ENCODE data around the gene GTF2A2. TPM values are rescaled to one million over a fixed set of nuclear protein-coding genes. Genes with fewer than 3 reads are reported as not detected.
A peak's percentile ranks its signal among the peaks of the same experiment; 100 is the strongest.

The GTF2A2 gene
- total and polyA plus RNA-seq, 2 donors (not counting 1 experiment from before 2014, with no cell fraction given): 39.7 to 60.0 TPM

- ATAC-seq (ENCODE audit: low read depth): no peak
- Histone ChIP-seq H4K20me1 (ENCODE audit: control insufficient read depth, insufficient read depth, low read length, poor library complexity, severe bottlenecking) (peaks cover 13% of the 10 kb centered on the region), H3K27ac (ENCODE audit: low read length in 2 of 2) (no peak overlapping the region), H2AFZ (ENCODE audit: insufficient read depth, low read depth, low read length, poor library complexity, severe bottlenecking) (no peak overlapping the region), H3K4me1 (ENCODE audit: control insufficient read depth in 2 of 2, insufficient read depth in 2 of 2, low read length in 2 of 2) (peaks cover 19 to 27% of the 10 kb centered on the region in 2 donors), H3K9me3 (ENCODE audit: control extremely low read depth in 1 of 3, control insufficient read depth in 2 of 3, insufficient read depth in 1 of 3, low read length in 2 of 3) (no peaks in the 10 kb centered on the region), H3K36me3 (replicated peaks in 1 of 2; ENCODE audit: control extremely low read depth in 1 of 2, control insufficient read depth in 1 of 2, extremely low read depth in 1 of 2, insufficient read depth in 2 of 2, low read length in 1 of 2) (peaks cover 12 to 37% of the 10 kb centered on the region in 2 experiments), H3K4me2 (replicated peaks; ENCODE audit: low read depth, low read length, poor library complexity, severe bottlenecking) (no peak overlapping the region), H3K4me3 (ENCODE audit: control extremely low read depth in 1 of 5, extremely low read depth in 1 of 5, insufficient read depth in 1 of 5, low read depth in 2 of 5, low read length in 4 of 5) (no peak overlapping the region), H3K27me3 (replicated peaks in 1 of 4; ENCODE audit: control extremely low read depth in 1 of 4, control insufficient read depth in 3 of 4, insufficient read depth in 4 of 4, low read length in 3 of 4) (no peaks in the 10 kb centered on the region), H3K9ac (ENCODE audit: low read length) (no peak overlapping the region), H3K79me2 (ENCODE audit: control insufficient read depth, insufficient read depth, low read length) (peaks cover 34% of the 10 kb centered on the region)
- DNase-seq: no peak
- Mint-ChIP-seq H3K9me3 (ENCODE audit: insufficient read depth) (no peaks in the 10 kb centered on the region), H3K27me3 (no peaks in the 10 kb centered on the region), H3K4me1 (peaks cover 5% of the 10 kb centered on the region), H3K27ac (no peak overlapping the region), H3K4me3 (peak overlapping the region; percentile 40)
- intact Hi-C loops (cut with micrococcal nuclease): loop anchor here (5.0 to 10.0 kb wide), 2 partner anchors 125 to 727 kb away; partner anchors contain the start of gene SLTM
- POLR2A ChIA-PET: interaction anchor here (0.6 kb wide), 1 partner anchor 16 kb away, joined by 7 read pairs; no protein-coding TSS in a partner anchor
- CTCF ChIA-PET: no interaction called here
- TF ChIP-seq EZH2 (IDR thresholded peaks at IDR 0.05; ENCODE audit: borderline replicate concordance, insufficient read depth, low read depth, low read length, poor library complexity, severe bottlenecking) (no peak), CTCF (IDR thresholded peaks at IDR 0.05) (no peak)
- no CpG with 5 or more reads among the region's 1 CpG for WGBS (ENCODE audit: insufficient coverage)
These were observed 2.1 kb upstream of the GTF2A2 start for GRCh38 chr15:59659366-59659765.

GRCh38 chr15:59657635-59658125, 365 bp upstream of the GTF2A2 start:
- peaks cover 19 to 27% of the 10 kb centered on the region in 2 donors for H3K4me1 ChIP-seq (ENCODE audit: control insufficient read depth in 2 of 2, insufficient read depth in 2 of 2, low read length in 2 of 2)
- peak overlapping the region; percentile 44 to 94 (median 92) for H3K4me3 ChIP-seq (ENCODE audit: control extremely low read depth in 1 of 5, extremely low read depth in 1 of 5, insufficient read depth in 1 of 5, low read depth in 2 of 5, low read length in 4 of 5)
- Mint-ChIP-seq H3K27ac (peak overlapping the region; percentile 86), H3K27me3 (no peaks in the 10 kb centered on the region), H3K4me3 (no peak overlapping the region), H3K9me3 (ENCODE audit: insufficient read depth) (no peaks in the 10 kb centered on the region), H3K4me1 (peaks cover 10% of the 10 kb centered on the region)
- H3K9ac ChIP-seq (ENCODE audit: low read length): peak overlapping the region; percentile 84
- TF ChIP-seq EZH2 (IDR thresholded peaks at IDR 0.05; ENCODE audit: borderline replicate concordance, insufficient read depth, low read depth, low read length, poor library complexity, severe bottlenecking): no peak
- TF ChIP-seq CTCF (IDR thresholded peaks at IDR 0.05): no peak
- H3K27me3 ChIP-seq (replicated peaks in 1 of 4; ENCODE audit: control extremely low read depth in 1 of 4, control insufficient read depth in 3 of 4, insufficient read depth in 4 of 4, low read length in 3 of 4): no peaks in the 10 kb centered on the region
- WGBS (ENCODE audit: insufficient coverage): 61% methylated on average over 17 of the region's 23 CpGs
- intact Hi-C loops (cut with micrococcal nuclease): loop anchor here (1.0 to 10.0 kb wide), 4 partner anchors 29 to 907 kb away; partner anchors contain the start of gene SLTM
- H3K79me2 ChIP-seq (ENCODE audit: control insufficient read depth, insufficient read depth, low read length): peaks cover 44% of the 10 kb centered on the region
- peak overlapping the region; percentile 82 for H2AFZ ChIP-seq (ENCODE audit: insufficient read depth, low read depth, low read length, poor library complexity, severe bottlenecking)
- peak overlapping the region; percentile 78 for H3K4me2 ChIP-seq (replicated peaks; ENCODE audit: low read depth, low read length, poor library complexity, severe bottlenecking)
- POLR2A ChIA-PET: interaction anchor here (0.5 to 0.9 kb wide), 3 partner anchors 31 to 698 kb away, joined by 3 to 5 read pairs (median 4); no protein-coding TSS in a partner anchor
- peaks cover 14 to 27% of the 10 kb centered on the region in 2 experiments for H3K36me3 ChIP-seq (replicated peaks in 1 of 2; ENCODE audit: control extremely low read depth in 1 of 2, control insufficient read depth in 1 of 2, extremely low read depth in 1 of 2, insufficient read depth in 2 of 2, low read length in 1 of 2)
- CTCF ChIA-PET: interaction anchor here (0.6 to 3.0 kb wide), 8 partner anchors 17 to 856 kb away, joined by 3 to 12 read pairs (median 4); partner anchors contain the start of gene BNIP2
- H3K9me3 ChIP-seq (ENCODE audit: control extremely low read depth in 1 of 3, control insufficient read depth in 2 of 3, insufficient read depth in 1 of 3, low read length in 2 of 3): no peaks in the 10 kb centered on the region
- no peak for DNase-seq
- H4K20me1 ChIP-seq (ENCODE audit: control insufficient read depth, insufficient read depth, low read length, poor library complexity, severe bottlenecking): peaks cover 24% of the 10 kb centered on the region
- ATAC-seq (ENCODE audit: low read depth): peak; percentile 2
- peak overlapping the region in 1 of 2 donors; percentile 64 for H3K27ac ChIP-seq (ENCODE audit: low read length in 2 of 2)

All from B cell (primary cell).